Gastrocnemius medialis (tissue), 4 donors: Measurements from ENCODE around the gene CA12. TPM values are rescaled to one million over a fixed set of nuclear protein-coding genes. Genes with fewer than 3 reads are reported as not detected.
"Not testable (repeated sequence)": the region's sequence is repeated elsewhere in the genome, so short reads cannot be mapped to it uniquely, and the experiment has no call there.

Experiments used
- ATAC-seq, 2 donors: fragments of 150-250 bp; one replicate each; pipeline ENCODE4 v1.9.1; 2016
- DNase-seq, 2 donors: peaks; one replicate each; pipeline ENCODE4 v3.0.0-alpha.2; 2019
- H3K27ac ChIP-seq, 4 donors: fragments of 200-600 bp; sonication (generic); 1 replicate in 1 of 4; 2 replicates in 3 of 4; pipeline ENCODE4 v1.5.1; 2016 to 2018; ENCODE audit warnings: mild to moderate bottlenecking in 2 of 4, moderate library complexity in 1 of 4
- H3K27me3 ChIP-seq, 3 donors: fragments of 200-600 bp; sonication (generic) in 2 of 3; 1 replicate in 1 of 3; 2 replicates in 2 of 3; pipeline versions ENCODE4 v1.5.1 to v1.6.0; 2016 to 2019; ENCODE audit warnings: mild to moderate bottlenecking in 1 of 3, moderate library complexity in 1 of 3
- H3K36me3 ChIP-seq, 2 donors: fragments of 200-600 bp; sonication (generic) in 1 of 2; one replicate each; pipeline ENCODE4 v1.5.1; 2017 to 2018
- H3K4me1 ChIP-seq, 2 donors: fragments of 200-600 bp; sonication (generic) in 1 of 2; one replicate each; pipeline ENCODE4 v1.5.1; 2016 to 2017; ENCODE audit warnings: mild to moderate bottlenecking in 2 of 2
- H3K4me3 ChIP-seq, 4 donors: fragments of 200-600 bp; sonication (generic) in 3 of 4; 1 replicate in 1 of 4; 2 replicates in 3 of 4; pipeline ENCODE4 v1.5.1; 2016 to 2019; ENCODE audit warnings: mild to moderate bottlenecking in 2 of 4
- H3K9me3 ChIP-seq, 3 donors: fragments of 200-600 bp; sonication (generic) in 2 of 3; 1 replicate in 1 of 3; 2 replicates in 2 of 3; pipeline ENCODE4 v1.5.1; 2016 to 2019
- CTCF ChIP-seq, 5 experiments: fragments of 450-650 bp in 3 of 5; fragments of 200-600 bp in 2 of 5; sonication (generic) in 2 of 5; IDR thresholded peaks in 4 of 5; conservative IDR thresholded peaks in 1 of 5; 1 replicate in 4 of 5; 2 replicates in 1 of 5; pipeline ENCODE4 v1.5.1; 2016 to 2019; ENCODE audit warnings: antibody characterized with exemption in 5 of 5, mild to moderate bottlenecking in 3 of 5, moderate library complexity in 3 of 5
- POLR2A ChIP-seq, 2 donors: fragments of 450-650 bp; IDR thresholded peaks; one replicate each; pipeline ENCODE4 v1.6.1; 2017; ENCODE audit warnings: antibody characterized with exemption in 2 of 2, mild to moderate bottlenecking in 2 of 2, moderate library complexity in 2 of 2
- in situ Hi-C, 4 donors: fragments of 200-750 bp; cut with MboI; loops; one replicate each; pipeline versions ENCODE4 v1.15.0 to v1.8.0; 2017; ENCODE audit warnings: low sequenced_read_pairs in 4 of 4
- intact Hi-C: fragments of 100-400 bp; cut with DNase I; formaldehyde crosslinking; loops from one replicate; pipeline ENCODE4 v1.15.1; 2023; ENCODE audit warnings: low total_unique reads
- total RNA-seq, 4 donors: library from RNA; depleted of rRNA; stranded (reverse); fragments of >200 nt; gene quantifications; one replicate each; pipeline versions ENCODE4 v1.1.0 to v1.2.3, GENCODE V29; 2016

Gene CA12
- total RNA-seq, 4 donors from 2014 or later: 0.10 to 1.7 TPM; not detected in 2

- Histone ChIP-seq H3K36me3 (no peaks in the 10 kb centered on the region), H3K9me3 (no peaks in the 10 kb centered on the region), H3K27me3 (peaks cover 0 to 2% (median 0%) of the 10 kb centered on the region in 3 donors), H3K4me1 (peaks cover 10 to 18% of the 10 kb centered on the region in 2 donors), H3K27ac (no peak overlapping the region), H3K4me3 (no peak overlapping the region)
- intact Hi-C loops (no loop called here), in situ Hi-C loops (no loop called here)
- DNase-seq: no peak
- no peak for ATAC-seq
- TF ChIP-seq CTCF (IDR thresholded peaks at IDR 0.05 in 4 of 5, conservative IDR thresholded peaks at IDR 0.05 in 1 of 5) (no peak), POLR2A (IDR thresholded peaks at IDR 0.05) (no peak)
Measured at GRCh38 chr15:63344731-63345390, 36.8 kb downstream of the CA12 start.

DNA sequence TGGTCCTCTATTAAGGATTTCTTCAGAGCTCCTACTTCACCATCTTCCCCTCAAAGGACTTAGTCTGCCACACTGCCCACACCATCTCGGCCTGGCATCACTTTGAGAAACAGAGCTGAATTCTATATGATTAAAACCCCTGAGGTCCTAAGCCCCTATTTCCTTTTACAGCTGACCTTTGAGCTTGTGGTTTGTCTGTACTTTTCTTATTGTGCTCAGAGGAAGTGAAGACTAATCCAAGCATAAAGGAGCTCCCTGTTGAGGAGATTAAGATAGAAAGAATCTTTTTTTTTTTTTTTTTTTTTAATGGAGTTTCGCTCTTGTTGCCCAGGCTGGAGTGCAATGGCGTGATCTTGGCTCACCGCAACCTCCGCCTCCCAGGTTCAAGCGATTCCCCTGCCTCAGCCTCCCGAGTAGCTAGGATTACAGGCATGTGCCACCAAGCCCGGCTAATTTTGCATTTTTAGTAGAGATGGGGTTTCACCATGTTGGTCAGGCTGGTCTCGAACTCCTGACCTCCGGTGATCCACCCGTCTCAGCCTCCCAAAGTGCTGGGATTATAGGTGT, 38.6 kb downstream of the CA12 start:
- intact Hi-C loops, H3K4me3 ChIP-seq, DNase-seq: not testable (repeated sequence)

DNA sequence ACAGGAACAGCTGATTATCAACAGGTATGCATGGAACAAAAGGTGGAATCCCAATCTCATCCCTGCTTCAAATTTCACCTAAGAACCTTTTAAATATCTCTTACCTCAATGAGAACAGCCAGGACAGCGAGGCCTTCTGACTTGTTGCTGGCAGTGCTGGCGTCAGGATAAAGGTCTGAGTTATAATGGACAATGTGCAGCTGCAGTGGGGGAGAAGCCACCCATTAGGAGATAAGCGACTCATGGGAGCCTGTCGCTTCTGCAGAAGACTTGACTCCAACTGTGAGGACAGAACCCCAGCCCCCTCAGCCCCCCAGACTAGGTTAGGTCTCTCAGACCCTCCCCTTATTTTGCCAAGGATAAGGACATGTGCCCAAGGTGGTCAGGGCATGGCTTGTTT, 39.7 kb downstream of the CA12 start:
- peaks cover 0 to 2% (median 0%) of the 10 kb centered on the region in 3 donors for H3K27me3 ChIP-seq
- H3K4me1 ChIP-seq: no peaks in the 10 kb centered on the region
- intact Hi-C loops: no loop called here
- H3K36me3 ChIP-seq: no peaks in the 10 kb centered on the region
- no peak for ATAC-seq
- in situ Hi-C loops: no loop called here
- no peak for DNase-seq
- TF ChIP-seq CTCF (IDR thresholded peaks at IDR 0.05 in 4 of 5, conservative IDR thresholded peaks at IDR 0.05 in 1 of 5): no peak
- TF ChIP-seq POLR2A (IDR thresholded peaks at IDR 0.05): no peak
- H3K4me3 ChIP-seq: no peak overlapping the region
- no peaks in the 10 kb centered on the region for H3K9me3 ChIP-seq
- no peak overlapping the region for H3K27ac ChIP-seq

More for the DNA sequence above, 38.6 kb downstream of the CA12 start:
- H3K36me3 ChIP-seq, H3K9me3 ChIP-seq, ATAC-seq, H3K27ac ChIP-seq, in situ Hi-C loops, H3K4me1 ChIP-seq, H3K27me3 ChIP-seq: not testable (repeated sequence)

DNA sequence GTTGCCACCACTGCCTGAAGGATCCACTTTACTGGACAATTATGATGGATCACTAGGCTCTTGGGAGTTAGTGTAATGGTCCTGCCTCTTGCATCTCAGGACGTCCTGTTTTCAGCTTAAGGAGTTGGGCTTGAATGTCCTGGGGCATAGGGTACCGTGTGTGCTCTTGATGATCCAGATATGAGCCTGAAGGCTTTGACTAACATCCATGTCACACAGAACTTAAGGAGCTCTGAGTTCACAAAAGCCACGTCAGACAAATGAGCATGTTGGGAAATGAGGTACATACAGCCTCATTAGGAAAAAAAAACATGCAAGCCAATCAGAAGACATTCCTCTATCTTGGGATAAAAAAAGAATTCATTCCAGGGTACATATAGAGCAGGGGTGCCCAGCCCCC, 40.8 kb downstream of the CA12 start:
- no peaks in the 10 kb centered on the region for H3K36me3 ChIP-seq
- in situ Hi-C loops: no loop called here
- no peaks in the 10 kb centered on the region for H3K4me1 ChIP-seq
- no peak overlapping the region for H3K27ac ChIP-seq
- intact Hi-C loops: no loop called here
- no peak for DNase-seq
- H3K4me3 ChIP-seq: no peak overlapping the region
- no peaks in the 10 kb centered on the region for H3K9me3 ChIP-seq
- peaks cover 0 to 2% (median 0%) of the 10 kb centered on the region in 3 donors for H3K27me3 ChIP-seq
- TF ChIP-seq POLR2A (IDR thresholded peaks at IDR 0.05) (no peak), CTCF (IDR thresholded peaks at IDR 0.05 in 4 of 5, conservative IDR thresholded peaks at IDR 0.05 in 1 of 5) (no peak)
- ATAC-seq: no peak

GRCh38 chr15:63340353-63340752, 41.3 kb downstream of the CA12 start:
- no peak for DNase-seq
- in situ Hi-C loops: no loop called here

More at GRCh38 chr15:63340353-63340752, 41.3 kb downstream of the CA12 start:
- no peak for ATAC-seq
- no peaks in the 10 kb centered on the region for H3K9me3 ChIP-seq
- no peak overlapping the region for H3K4me3 ChIP-seq
- no peak overlapping the region for H3K27ac ChIP-seq
- H3K27me3 ChIP-seq: peaks cover 0 to 2% (median 0%) of the 10 kb centered on the region in 3 donors
- intact Hi-C loops: no loop called here
- H3K36me3 ChIP-seq: no peaks in the 10 kb centered on the region
- no peaks in the 10 kb centered on the region for H3K4me1 ChIP-seq
- TF ChIP-seq POLR2A (IDR thresholded peaks at IDR 0.05) (no peak), CTCF (IDR thresholded peaks at IDR 0.05 in 4 of 5, conservative IDR thresholded peaks at IDR 0.05 in 1 of 5) (no peak)
